Gastroesophageal sphincter (tissue), 4 donors: ENCODE data around the gene VCP. TPM values are rescaled to one million over a fixed set of nuclear protein-coding genes. Genes with fewer than 3 reads are reported as not detected.

ENCODE experiments used
- ATAC-seq: fragments of 150-250 bp; one replicate; pipeline ENCODE4 v1.9.1; 2016; ENCODE audit warnings: mild to moderate bottlenecking, moderate library complexity
- H3K27ac ChIP-seq, 4 donors: fragments of 200-600 bp; sonication (generic) in 3 of 4; 1 replicate in 3 of 4; 2 replicates in 1 of 4; pipeline ENCODE4 v1.5.1; 2016 to 2019
- H3K27me3 ChIP-seq: fragments of 200-600 bp; sonication (generic); one replicate; pipeline ENCODE4 v1.5.1; 2019
- H3K36me3 ChIP-seq, 2 donors: fragments of 200-600 bp; sonication (generic); one replicate each; pipeline ENCODE4 v1.5.1; 2019; ENCODE audit warnings: control low read depth in 1 of 2
- H3K4me1 ChIP-seq, 3 donors: fragments of 200-600 bp; sonication (generic); 1 replicate in 2 of 3; 2 replicates in 1 of 3; pipeline ENCODE4 v1.5.1; 2016 to 2019; ENCODE audit warnings: control low read depth in 2 of 3
- H3K4me3 ChIP-seq, 2 donors: fragments of 200-600 bp; sonication (generic); one replicate each; pipeline ENCODE4 v1.5.1; 2019; ENCODE audit warnings: mild to moderate bottlenecking in 1 of 2, moderate library complexity in 1 of 2
- H3K9me3 ChIP-seq, 3 donors: fragments of 200-600 bp; sonication (generic); one replicate each; pipeline ENCODE4 v1.5.1; 2017 to 2019; ENCODE audit warnings: control low read depth in 2 of 3
- EP300 ChIP-seq: sonication (generic); formaldehyde crosslinking; IDR thresholded peaks from one replicate; pipeline ENCODE4 v1.6.1; 2017; ENCODE audit warnings: antibody characterized with exemption, mild to moderate bottlenecking
- POLR2A ChIP-seq, 2 donors: fragments of 450-650 bp; IDR thresholded peaks; one replicate each; pipeline ENCODE4 v1.6.1; 2017; ENCODE audit warnings: antibody characterized with exemption in 2 of 2, mild to moderate bottlenecking in 2 of 2, moderate library complexity in 1 of 2
- POLR2AphosphoS5 ChIP-seq: sonication (generic); formaldehyde crosslinking; IDR thresholded peaks from one replicate; pipeline ENCODE4 v1.6.1; 2017; ENCODE audit warnings: antibody characterized with exemption
- WGBS, 2 donors: methylation state at CpG; one replicate each; pipeline ENCODE4 v1.1.5; 2018; ENCODE audit warnings: low coverage in 1 of 2; 5-methylcytosine and 5-hydroxymethylcytosine counted together
- total RNA-seq, 4 donors: library from RNA; depleted of rRNA; stranded (reverse); fragments of >200 nt; gene quantifications; one replicate each; pipeline ENCODE4 v1.1.0, GENCODE V29; 2016
- TF ChIP-seq, protein P1 (sequence below), 4 experiments: fragments of 200-600 bp in 2 of 4; fragments of 450-650 bp in 2 of 4; sonication (generic) in 1 of 4; IDR thresholded peaks; one replicate each; pipeline ENCODE4 v1.5.1; 2017 to 2019; ENCODE audit warnings: antibody characterized with exemption in 4 of 4, mild to moderate bottlenecking in 2 of 4, moderate library complexity in 2 of 4

The VCP gene
- total RNA-seq, 4 donors from 2014 or later = 136 to 200 (median 175) TPM

- Histone ChIP-seq H3K27ac (peak overlapping the region; percentile 60 to 92 (median 90)), H3K36me3 (peaks cover 0 to 60% of the 10 kb centered on the region in 2 donors), H3K4me1 (peaks cover 0 to 31% (median 17%) of the 10 kb centered on the region in 3 donors), H3K4me3 (peak overlapping the region; percentile 54 to 82), H3K9me3 (no peaks in the 10 kb centered on the region), H3K27me3 (no peaks in the 10 kb centered on the region)
- 8% methylated on average over 3 of the region's 10 CpGs; no CpG with 5 or more reads in 1 of the 2 donors for WGBS, 2 donors
- TF ChIP-seq EP300 (no peak), POLR2A (IDR thresholded peaks at IDR 0.05) (no peak), POLR2AphosphoS5 (no peak)
- TF ChIP-seq, protein P1, sequence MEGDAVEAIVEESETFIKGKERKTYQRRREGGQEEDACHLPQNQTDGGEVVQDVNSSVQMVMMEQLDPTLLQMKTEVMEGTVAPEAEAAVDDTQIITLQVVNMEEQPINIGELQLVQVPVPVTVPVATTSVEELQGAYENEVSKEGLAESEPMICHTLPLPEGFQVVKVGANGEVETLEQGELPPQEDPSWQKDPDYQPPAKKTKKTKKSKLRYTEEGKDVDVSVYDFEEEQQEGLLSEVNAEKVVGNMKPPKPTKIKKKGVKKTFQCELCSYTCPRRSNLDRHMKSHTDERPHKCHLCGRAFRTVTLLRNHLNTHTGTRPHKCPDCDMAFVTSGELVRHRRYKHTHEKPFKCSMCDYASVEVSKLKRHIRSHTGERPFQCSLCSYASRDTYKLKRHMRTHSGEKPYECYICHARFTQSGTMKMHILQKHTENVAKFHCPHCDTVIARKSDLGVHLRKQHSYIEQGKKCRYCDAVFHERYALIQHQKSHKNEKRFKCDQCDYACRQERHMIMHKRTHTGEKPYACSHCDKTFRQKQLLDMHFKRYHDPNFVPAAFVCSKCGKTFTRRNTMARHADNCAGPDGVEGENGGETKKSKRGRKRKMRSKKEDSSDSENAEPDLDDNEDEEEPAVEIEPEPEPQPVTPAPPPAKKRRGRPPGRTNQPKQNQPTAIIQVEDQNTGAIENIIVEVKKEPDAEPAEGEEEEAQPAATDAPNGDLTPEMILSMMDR (IDR thresholded peaks at IDR 0.05) = no peak
- ATAC-seq = peak; percentile 23
These were observed 30.0 kb upstream of the VCP start for GRCh38 chr9:35102465-35102768.

- WGBS, 2 donors = 79 to 100% methylated on average over 2 to 3 of the region's 3 CpGs
- Histone ChIP-seq H3K9me3 (no peaks in the 10 kb centered on the region), H3K27ac (no peak overlapping the region), H3K4me3 (no peak overlapping the region), H3K36me3 (peaks cover 0 to 46% of the 10 kb centered on the region in 2 donors), H3K27me3 (no peaks in the 10 kb centered on the region), H3K4me1 (peaks cover 0 to 38% (median 19%) of the 10 kb centered on the region in 3 donors)
- no peak for TF ChIP-seq POLR2A (IDR thresholded peaks at IDR 0.05)
- TF ChIP-seq EP300 = no peak
- no peak for TF ChIP-seq POLR2AphosphoS5
- TF ChIP-seq, protein P1 (IDR thresholded peaks at IDR 0.05) = no peak
- no peak for ATAC-seq
These were observed 25.1 kb upstream of the VCP start for GRCh38 chr9:35097573-35097972.

GRCh38 chr9:35096035-35096849 lies 23.8 kb upstream of the VCP start, which contains the start of gene PIGO:
PIGO (minus strand) TSS chr9:35096591; CDS start chr9:35095565, 1,026 bp downstream.
- H3K27me3 ChIP-seq = no peaks in the 10 kb centered on the region
- H3K27ac ChIP-seq = peak within 1 kb of the TSS; percentile 91 to 99 (median 95)
- WGBS, 2 donors = 0% methylated on average over 5 to 21 of the region's 53 CpGs
- ATAC-seq = peak; percentile 94
- H3K9me3 ChIP-seq = no peaks in the 10 kb centered on the region
- peak within 1 kb of the TSS; percentile 88 to 99 for H3K4me3 ChIP-seq
- H3K36me3 ChIP-seq = peaks cover 0 to 55% of the 10 kb centered on the region in 2 donors
- TF ChIP-seq POLR2AphosphoS5 (peak; percentile 56), POLR2A (IDR thresholded peaks at IDR 0.05) (peak in 1 of 2 donors; percentile 29), EP300 (no peak)
- TF ChIP-seq, protein P1 (IDR thresholded peaks at IDR 0.05) = peak; percentile 46 to 87 (median 74)
- H3K4me1 ChIP-seq = peaks cover 0 to 25% (median 8%) of the 10 kb centered on the region in 3 donors

DNA sequence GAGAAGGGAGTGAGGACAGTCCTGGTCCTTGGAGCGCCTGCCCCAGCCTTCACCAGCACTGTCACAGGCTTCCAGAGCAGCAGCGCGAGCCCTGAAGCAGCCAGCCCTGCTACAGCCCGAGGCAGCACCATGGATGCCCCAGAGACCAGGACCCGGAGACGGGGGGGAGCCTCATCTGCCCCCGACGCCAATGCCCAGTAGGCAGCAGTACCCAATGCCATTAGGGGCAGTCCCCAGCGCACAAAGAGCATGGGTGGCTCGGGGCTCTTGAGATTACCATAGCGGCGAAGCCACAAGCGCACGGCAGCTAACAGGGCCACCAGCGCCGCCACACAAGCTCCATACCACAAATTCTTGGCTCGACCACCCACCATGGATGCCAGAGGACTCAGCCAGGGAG lies 19.1 kb upstream of the VCP start:
- H3K27ac ChIP-seq = no peak overlapping the region
- TF ChIP-seq EP300 (no peak), POLR2AphosphoS5 (no peak), POLR2A (IDR thresholded peaks at IDR 0.05) (no peak)
- TF ChIP-seq, protein P1 (IDR thresholded peaks at IDR 0.05) = no peak
- H3K9me3 ChIP-seq = no peaks in the 10 kb centered on the region
- no peaks in the 10 kb centered on the region for H3K27me3 ChIP-seq
- H3K4me1 ChIP-seq = peaks cover 0 to 14% (median 8%) of the 10 kb centered on the region in 3 donors
- peaks cover 0 to 82% of the 10 kb centered on the region in 2 donors for H3K36me3 ChIP-seq
- H3K4me3 ChIP-seq = no peak overlapping the region
- no peak for ATAC-seq
- no CpG with 5 or more reads among the region's 17 CpGs for WGBS, 2 donors
